A549 (cell line): ENCODE results near the gene GLCE. TPM values are rescaled to one million over a fixed set of nuclear protein-coding genes. Genes with fewer than 3 reads are reported as not detected.

Source experiments
- ATAC-seq, 2 experiments: fragments of 200-7000 bp in 1 of 2; fragments of >200 bp in 1 of 2; cut with Nextera tagmentation in 1 of 2; cut with Tn5 transposase in 1 of 2; 3 replicates each; pipeline versions ENCODE4 v1.8.0 to v1.9.1; 2018 to 2020; ENCODE audit warnings: mild to moderate bottlenecking in 1 of 2, moderate library complexity in 1 of 2
- CTCF ChIA-PET: fragments of 300-600 bp; sonication (Branson Sonifier 250); formaldehyde crosslinking; extraction: SDS; loops from one replicate; lab custom pipeline; 2021; ENCODE audit warnings: antibody characterized with exemption, inconsistent platforms; lab: Yijun Ruan, JAX
- POLR2A ChIA-PET: fragments of 350-600 bp; formaldehyde crosslinking; extraction: SDS; loops from one replicate; lab custom pipeline; 2021; ENCODE audit warnings: antibody characterized with exemption, inconsistent platforms; lab: Yijun Ruan, JAX
- DNase-seq, 2 experiments: peaks; one replicate each; pipeline versions ENCODE4 v3.0.0 to v3.0.0-alpha.2; 2011 to 2016; ENCODE audit warnings: low read depth in 1 of 2, low spot score in 1 of 2
- FAIRE-seq: peaks from 2 replicates; lab custom pipeline; 2011; peaks lifted over from hg19 to GRCh38; lab: Jason Lieb, UNC
- H3K27ac ChIP-seq, 2 experiments: fragments of >200 bp; sonication (Bioruptor Twin); formaldehyde crosslinking; 3 replicates each; pipeline ENCODE4 v1.5.1; 2016 to 2017
- H3K4me1 ChIP-seq: fragments of >200 bp; sonication (Bioruptor Twin); formaldehyde crosslinking; 3 replicates; pipeline ENCODE4 v1.6.1; 2016
- H3K4me2 ChIP-seq: fragments of >200 bp; sonication (Bioruptor Twin); formaldehyde crosslinking; 3 replicates; pipeline ENCODE4 v1.6.1; 2016
- H3K4me3 ChIP-seq: fragments of >200 bp; sonication (Bioruptor Twin); formaldehyde crosslinking; 3 replicates; pipeline ENCODE4 v1.5.1; 2016
- H3K9me3 ChIP-seq: fragments of >200 bp; sonication (Bioruptor Twin); formaldehyde crosslinking; 3 replicates; pipeline ENCODE4 v1.6.1; 2016
- ATOH8 ChIP-seq: fragments of 250-450 bp; sonication (Bioruptor Pico); IDR thresholded peaks from 2 replicates; pipeline ENCODE4 v1.5.0; 2020; ENCODE audit warnings: low read depth, mild to moderate bottlenecking, moderate library complexity
- BHLHE40 ChIP-seq: IDR thresholded peaks from 2 replicates; pipeline ENCODE4 v1.6.1; 2012; ENCODE audit warnings: low read depth, low read length, inconsistent platforms
- CBX2 ChIP-seq: fragments of 200-600 bp; sonication (generic); IDR thresholded peaks from 2 replicates; pipeline ENCODE4 v1.6.1; 2016; ENCODE audit warnings: low read depth, mild to moderate bottlenecking, borderline replicate concordance
- CHD2 ChIP-seq: fragments of 150-350 bp; IDR thresholded peaks from 2 replicates; pipeline ENCODE4 v1.6.1; 2014; ENCODE audit warnings: low read length; ENCODE audit not compliant: partially characterized antibody
- CHD4 ChIP-seq: fragments of 200-600 bp; sonication (generic); IDR thresholded peaks from 2 replicates; pipeline ENCODE4 v1.6.1; 2016; ENCODE audit warnings: antibody characterized with exemption, mild to moderate bottlenecking, borderline replicate concordance
- FOSB ChIP-seq: fragments of 250-450 bp; sonication (Bioruptor Pico); IDR thresholded peaks from 2 replicates; pipeline ENCODE4 v1.5.0; 2020; ENCODE audit warnings: mild to moderate bottlenecking, moderate library complexity
- FOSL2 ChIP-seq, 2 experiments: fragments of 450-650 bp in 1 of 2; fragments of >200 bp in 1 of 2; sonication (Bioruptor Twin) in 1 of 2; formaldehyde crosslinking; IDR thresholded peaks; 2 replicates each; pipeline versions ENCODE4 v1.5.0 to v1.6.1; 2016 to 2020; ENCODE audit warnings: mild to moderate bottlenecking in 1 of 2, moderate library complexity in 1 of 2
- HEYL ChIP-seq: fragments of 250-450 bp; sonication (Bioruptor Pico); IDR thresholded peaks from 2 replicates; pipeline ENCODE4 v1.8.0; 2021; ENCODE audit warnings: mild to moderate bottlenecking, moderate library complexity
- HOXA7 ChIP-seq: fragments of 250-450 bp; sonication (Bioruptor Pico); IDR thresholded peaks from 2 replicates; pipeline ENCODE4 v1.5.0; 2020; ENCODE audit warnings: mild to moderate bottlenecking, moderate library complexity
- HOXB5 ChIP-seq: fragments of 250-450 bp; sonication (Bioruptor Pico); IDR thresholded peaks from 2 replicates; pipeline ENCODE4 v1.5.0; 2020; ENCODE audit warnings: mild to moderate bottlenecking, moderate library complexity
- JUNB ChIP-seq: fragments of >200 bp; sonication (Bioruptor Twin); formaldehyde crosslinking; IDR thresholded peaks from 2 replicates; pipeline ENCODE4 v1.6.1; 2016
- KDM5A ChIP-seq: fragments of 200-600 bp; sonication (generic); IDR thresholded peaks from 2 replicates; pipeline ENCODE4 v1.6.1; 2016; ENCODE audit warnings: antibody characterized with exemption, mild to moderate bottlenecking
- MAFK ChIP-seq: fragments of 450-650 bp; IDR thresholded peaks from 2 replicates; pipeline ENCODE4 v1.6.1; 2014; ENCODE audit not compliant: partially characterized antibody
- NPAS2 ChIP-seq: fragments of 250-450 bp; sonication (Bioruptor Pico); IDR thresholded peaks from 2 replicates; pipeline ENCODE4 v1.8.0; 2022; ENCODE audit warnings: mild to moderate bottlenecking, moderate library complexity, borderline replicate concordance
- PHF8 ChIP-seq: fragments of 200-600 bp; sonication (generic); IDR thresholded peaks from 2 replicates; pipeline ENCODE4 v1.6.1; 2016; ENCODE audit warnings: low read depth, mild to moderate bottlenecking, antibody characterized with exemption, moderate library complexity, borderline replicate concordance
- POLR2AphosphoS2 ChIP-seq: conservative IDR thresholded peaks from 2 replicates; pipeline ENCODE4 v1.6.1; 2012; ENCODE audit warnings: low read length, improper control_type of control experiment, inconsistent platforms
- RAD21 ChIP-seq, 2 experiments: fragments of >200 bp in 1 of 2; sonication (Bioruptor Twin) in 1 of 2; formaldehyde crosslinking in 1 of 2; IDR thresholded peaks in 1 of 2; conservative IDR thresholded peaks in 1 of 2; 2 replicates in 1 of 2; 3 replicates in 1 of 2; pipeline ENCODE4 v1.6.1; 2012 to 2018; ENCODE audit warnings: inconsistent platforms in 1 of 2
- RARB ChIP-seq: fragments of 250-450 bp; sonication (Bioruptor Pico); IDR thresholded peaks from 2 replicates; pipeline ENCODE4 v1.8.0; 2021; ENCODE audit warnings: mild to moderate bottlenecking, moderate library complexity
- RCOR1 ChIP-seq: fragments of 150-350 bp; IDR thresholded peaks from 2 replicates; pipeline ENCODE4 v1.6.1; 2014; ENCODE audit warnings: antibody characterized with exemption, low read length, low read depth
- RFX5 ChIP-seq: fragments of 450-650 bp; IDR thresholded peaks from 2 replicates; pipeline ENCODE4 v1.7.1; 2014; ENCODE audit warnings: antibody characterized with exemption, mild to moderate bottlenecking, moderate library complexity
- SMC3 ChIP-seq: fragments of >200 bp; sonication (Bioruptor Twin); formaldehyde crosslinking; IDR thresholded peaks from 3 replicates; pipeline ENCODE4 v1.6.1; 2018; ENCODE audit warnings: inconsistent platforms
- SREBF2 ChIP-seq: fragments of 450-650 bp; IDR thresholded peaks from 2 replicates; pipeline ENCODE4 v1.6.1; 2014; ENCODE audit warnings: mild to moderate bottlenecking, moderate library complexity
- TP53 ChIP-seq: fragments of 250-450 bp; sonication (Bioruptor Pico); IDR thresholded peaks from 2 replicates; pipeline ENCODE4 v1.5.0; 2021; ENCODE audit warnings: mild to moderate bottlenecking, moderate library complexity
- ZFP36 ChIP-seq: fragments of 450-650 bp; IDR thresholded peaks from 2 replicates; pipeline ENCODE4 v1.6.1; 2014; ENCODE audit warnings: borderline replicate concordance; ENCODE audit not compliant: partially characterized antibody
- ZSCAN20 ChIP-seq: fragments of 250-450 bp; sonication (Bioruptor Pico); IDR thresholded peaks from 2 replicates; pipeline ENCODE4 v1.8.0; 2022; ENCODE audit warnings: mild to moderate bottlenecking, moderate library complexity
- WGBS: methylation state at CpG from one replicate; pipeline ENCODE4 v1.1.6; 2017; ENCODE audit errors: missing lambda C conversion rate; 5-methylcytosine and 5-hydroxymethylcytosine counted together
- polyA plus RNA-seq, 4 experiments: library from polyadenylated mRNA; depleted of rRNA in 3 of 4; stranded (reverse); fragments of >200 nt; fragmentation: RNase III in 1 of 4; extraction: RNeasy Plus Mini Kit Qiagen cat#74134 plus additional on column Dnase treatment in 1 of 4; gene quantifications; 2 replicates in 3 of 4; 3 replicates in 1 of 4; pipeline ENCODE4 v1.2.3, GENCODE V29; 2011 to 2017
- TF ChIP-seq, protein P1 (sequence below): fragments of >200 bp; sonication (Bioruptor Twin); formaldehyde crosslinking; IDR thresholded peaks from 3 replicates; pipeline ENCODE4 v1.6.1; 2016
- TF ChIP-seq, protein P2 (sequence below): fragments of 150-350 bp; IDR thresholded peaks from 2 replicates; pipeline ENCODE4 v1.6.1; 2014; ENCODE audit warnings: low read depth, mild to moderate bottlenecking, low read length

The GLCE gene
- polyA plus RNA-seq, 2 of the 4 experiments (the other 2 are of a cell fraction), result 19.6 to 41.8 TPM

- ChIA-PET CTCF (interaction anchor here (0.5 to 1.1 kb wide), 5 partner anchors 56 to 99 kb away, joined by 3 read pairs; no protein-coding TSS in a partner anchor), POLR2A (interaction anchor here (0.8 to 1.2 kb wide), 2 partner anchors 9 to 14 kb away, joined by 3 to 4 read pairs; no protein-coding TSS in a partner anchor)
- no peak for TF ChIP-seq ZFP36
- TF ChIP-seq, protein P1, sequence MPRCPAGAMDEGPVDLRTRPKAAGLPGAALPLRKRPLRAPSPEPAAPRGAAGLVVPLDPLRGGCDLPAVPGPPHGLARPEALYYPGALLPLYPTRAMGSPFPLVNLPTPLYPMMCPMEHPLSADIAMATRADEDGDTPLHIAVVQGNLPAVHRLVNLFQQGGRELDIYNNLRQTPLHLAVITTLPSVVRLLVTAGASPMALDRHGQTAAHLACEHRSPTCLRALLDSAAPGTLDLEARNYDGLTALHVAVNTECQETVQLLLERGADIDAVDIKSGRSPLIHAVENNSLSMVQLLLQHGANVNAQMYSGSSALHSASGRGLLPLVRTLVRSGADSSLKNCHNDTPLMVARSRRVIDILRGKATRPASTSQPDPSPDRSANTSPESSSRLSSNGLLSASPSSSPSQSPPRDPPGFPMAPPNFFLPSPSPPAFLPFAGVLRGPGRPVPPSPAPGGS, result no peak
- TF ChIP-seq ZSCAN20 (CRISPR knock-in tag), result no peak
- no peak for TF ChIP-seq POLR2AphosphoS2
- TF ChIP-seq TP53 (CRISPR knock-in tag), result no peak
- no peak for TF ChIP-seq MAFK
- TF ChIP-seq PHF8, result no peak
- TF ChIP-seq SMC3, result no peak
- TF ChIP-seq RAD21 (conservative IDR thresholded peaks at IDR 0.05 in 1 of 2, IDR thresholded peaks at IDR 0.05 in 1 of 2), result no peak
- TF ChIP-seq SREBF2, result no peak
- TF ChIP-seq CHD2, result no peak
- no peak for TF ChIP-seq HOXA7 (CRISPR knock-in tag)
- TF ChIP-seq RCOR1, result no peak
- TF ChIP-seq FOSL2 (IDR thresholded peaks at IDR 0.05), result no peak
- TF ChIP-seq FOSL2 (CRISPR knock-in tag; IDR thresholded peaks at IDR 0.05), result no peak
- TF ChIP-seq, protein P2, sequence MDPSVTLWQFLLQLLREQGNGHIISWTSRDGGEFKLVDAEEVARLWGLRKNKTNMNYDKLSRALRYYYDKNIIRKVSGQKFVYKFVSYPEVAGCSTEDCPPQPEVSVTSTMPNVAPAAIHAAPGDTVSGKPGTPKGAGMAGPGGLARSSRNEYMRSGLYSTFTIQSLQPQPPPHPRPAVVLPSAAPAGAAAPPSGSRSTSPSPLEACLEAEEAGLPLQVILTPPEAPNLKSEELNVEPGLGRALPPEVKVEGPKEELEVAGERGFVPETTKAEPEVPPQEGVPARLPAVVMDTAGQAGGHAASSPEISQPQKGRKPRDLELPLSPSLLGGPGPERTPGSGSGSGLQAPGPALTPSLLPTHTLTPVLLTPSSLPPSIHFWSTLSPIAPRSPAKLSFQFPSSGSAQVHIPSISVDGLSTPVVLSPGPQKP, result no peak
- TF ChIP-seq BHLHE40, result no peak
- no peak for ATAC-seq
- Histone ChIP-seq H3K4me2 (no peak overlapping the region), H3K4me3 (no peak overlapping the region), H3K4me1 (peaks cover 22% of the 10 kb centered on the region), H3K9me3 (no peaks in the 10 kb centered on the region), H3K27ac (no peak overlapping the region)
- peak; percentile 89 for FAIRE-seq
- DNase-seq, result no peak
- WGBS, result 90% methylated on average over 3 of the region's 3 CpGs
These were observed 10.2 kb downstream of the GLCE start for GRCh38 chr15:69170597-69170996.

- FAIRE-seq (no peak), ATAC-seq (peak in 1 of 2 experiments; percentile 77; a peak in 3 of 6 replicates), DNase-seq (peak; percentile 28 to 53)
- no peaks in the 10 kb centered on the region for H3K9me3 ChIP-seq
- TF ChIP-seq JUNB (no peak), RFX5 (no peak), HOXB5 (no peak), NPAS2 (CRISPR knock-in tag) (no peak), HEYL (no peak), ATOH8 (CRISPR knock-in tag) (no peak), ZFP36 (no peak), RCOR1 (no peak), FOSB (CRISPR knock-in tag) (no peak), HOXA7 (CRISPR knock-in tag) (no peak), CBX2 (no peak), RARB (no peak), KDM5A (no peak), MAFK (no peak), CHD4 (no peak)
- TF ChIP-seq, protein P1, result no peak
- H3K4me2 ChIP-seq, result peak overlapping the region; percentile 36
- CTCF ChIA-PET, result interaction anchor here (1.1 to 1.6 kb wide), 4 partner anchors 10 to 222 kb away, joined by 3 to 8 read pairs (median 4); partner anchors contain the start of gene GLCE
- H3K4me1 ChIP-seq, result peaks cover 18% of the 10 kb centered on the region
- POLR2A ChIA-PET, result no interaction called here
- 2% methylated on average over 2 of the region's 2 CpGs for whole genome bisulfite sequencing
- H3K4me3 ChIP-seq, result no peak overlapping the region
- no peak overlapping the region for H3K27ac ChIP-seq
These were observed 12.4 kb downstream of the GLCE start for GRCh38 chr15:69172847-69173246.
